Measurements from ENCODE around the gene UTP11.

GRCh38 chr1:38046333-38046883 lies 33.9 kb downstream of the UTP11 start, which contains the start of gene POU3F1:
- TF ChIP-seq ARNT (IDR thresholded peaks at IDR 0.05) (no peak), NFRKB (IDR thresholded peaks at IDR 0.05) (no peak), SP1 (IDR thresholded peaks at IDR 0.05) (no peak), FOXM1 (IDR thresholded peaks at IDR 0.05; ENCODE audit: borderline replicate concordance) (no peak), FOXK2 (IDR thresholded peaks at IDR 0.05) (no peak), PKNOX1 (IDR thresholded peaks at IDR 0.05) (no peak)
